HEK293T (cell line): ENCODE measurements around the gene TMTC3.

ENCODE experiments used
- CTCF ChIA-PET: fragments of 350-600 bp; formaldehyde crosslinking; extraction: SDS; loops from one replicate; lab custom pipeline; 2021; ENCODE audit warnings: antibody characterized with exemption, inconsistent platforms; lab: Yijun Ruan, JAX
- POLR2A ChIA-PET: fragments of 350-600 bp; formaldehyde crosslinking; extraction: SDS; loops from one replicate; lab custom pipeline; 2020; ENCODE audit warnings: antibody characterized with exemption, inconsistent platforms; lab: Yijun Ruan, JAX
- DNase-seq: peaks from one replicate; pipeline ENCODE4 v3.0.0; 2012; ENCODE audit warnings: mixed read lengths; ENCODE audit errors: extremely low spot score
- ARNT ChIP-seq: fragments of 450-650 bp; IDR thresholded peaks from 2 replicates; pipeline ENCODE4 v1.6.1; 2017; ENCODE audit warnings: mild to moderate bottlenecking
- BHLHE40 ChIP-seq: fragments of 450-650 bp; IDR thresholded peaks from 2 replicates; pipeline ENCODE4 v1.6.1; 2016; ENCODE audit warnings: mild to moderate bottlenecking, moderate library complexity, borderline replicate concordance
- CTBP1 ChIP-seq: fragments of 450-650 bp; IDR thresholded peaks from 2 replicates; pipeline ENCODE4 v1.6.1; 2016; ENCODE audit warnings: borderline replicate concordance
- ELF4 ChIP-seq: fragments of 450-650 bp; IDR thresholded peaks from 2 replicates; pipeline ENCODE4 v1.6.1; 2017; ENCODE audit warnings: antibody characterized with exemption
- FOXA1 ChIP-seq: fragments of 450-650 bp; IDR thresholded peaks from 2 replicates; pipeline ENCODE4 v1.6.1; 2016; ENCODE audit warnings: mild to moderate bottlenecking
- FOXK2 ChIP-seq: fragments of 450-650 bp; IDR thresholded peaks from 2 replicates; pipeline ENCODE4 v1.6.1; 2016; ENCODE audit warnings: mild to moderate bottlenecking
- FOXM1 ChIP-seq: fragments of 450-650 bp; IDR thresholded peaks from 2 replicates; pipeline ENCODE4 v1.6.1; 2017; ENCODE audit warnings: mild to moderate bottlenecking, borderline replicate concordance
- HDGF ChIP-seq: fragments of 450-650 bp; IDR thresholded peaks from 2 replicates; pipeline ENCODE4 v1.6.1; 2017; ENCODE audit warnings: antibody characterized with exemption, borderline replicate concordance
- L3MBTL2 ChIP-seq: fragments of 450-650 bp; conservative IDR thresholded peaks from 2 replicates; pipeline ENCODE4 v1.6.1; 2016; ENCODE audit warnings: mild to moderate bottlenecking
- LEF1 ChIP-seq: fragments of 450-650 bp; IDR thresholded peaks from 2 replicates; pipeline ENCODE4 v1.6.1; 2017; ENCODE audit warnings: mild to moderate bottlenecking, borderline replicate concordance
- NFRKB ChIP-seq: fragments of 450-650 bp; IDR thresholded peaks from 2 replicates; pipeline ENCODE4 v1.6.1; 2016; ENCODE audit warnings: mild to moderate bottlenecking, moderate library complexity
- PKNOX1 ChIP-seq: fragments of 450-650 bp; IDR thresholded peaks from 2 replicates; pipeline ENCODE4 v1.6.1; 2016
- SP1 ChIP-seq: fragments of 450-650 bp; IDR thresholded peaks from 2 replicates; pipeline ENCODE4 v1.6.1; 2017
- SUZ12 ChIP-seq: fragments of 450-650 bp; IDR thresholded peaks from 2 replicates; pipeline ENCODE4 v1.6.1; 2016; ENCODE audit warnings: mild to moderate bottlenecking
- TARDBP ChIP-seq: fragments of 450-650 bp; IDR thresholded peaks from 2 replicates; pipeline ENCODE4 v1.6.1; 2016
- ZNF384 ChIP-seq: fragments of 450-650 bp; IDR thresholded peaks from 2 replicates; pipeline ENCODE4 v1.6.1; 2016

TMTC3 gene

GRCh38 chr12:88218293-88218692, 76.2 kb downstream of the TMTC3 start:
- ChIA-PET CTCF (no interaction called here), POLR2A (no interaction called here)
- no peak for DNase-seq
- TF ChIP-seq PKNOX1 (no peak), HDGF (no peak), LEF1 (no peak), L3MBTL2 (no peak)

GRCh38 chr12:88219861-88220260, 77.8 kb downstream of the TMTC3 start:
- no peak for DNase-seq
- ChIA-PET POLR2A (no interaction called here), CTCF (no interaction called here)
- TF ChIP-seq ZNF384 (no peak), NFRKB (no peak), FOXM1 (no peak), PKNOX1 (no peak), TARDBP (no peak), BHLHE40 (no peak), ARNT (no peak), SUZ12 (no peak), CTBP1 (no peak), HDGF (no peak), L3MBTL2 (no peak), ELF4 (no peak), FOXK2 (no peak), LEF1 (no peak), FOXA1 (no peak)

- DNase-seq: no peak
- POLR2A ChIA-PET: no interaction called here
Measured at GRCh38 chr12:88223519-88223918, 81.4 kb downstream of the TMTC3 start.

GRCh38 chr12:88225776-88226175, 83.7 kb downstream of the TMTC3 start:
- POLR2A ChIA-PET: no interaction called here
- no peak for DNase-seq
- TF ChIP-seq FOXA1: no peak
- no peak for TF ChIP-seq FOXM1
- TF ChIP-seq LEF1: no peak
- TF ChIP-seq ELF4: no peak
- no peak for TF ChIP-seq FOXK2
- no peak for TF ChIP-seq HDGF
- TF ChIP-seq TARDBP: no peak
- TF ChIP-seq NFRKB: no peak
- TF ChIP-seq CTBP1: no peak
- no peak for TF ChIP-seq SUZ12
- no peak for TF ChIP-seq PKNOX1
- TF ChIP-seq SP1: no peak
- TF ChIP-seq ARNT: no peak
- no peak for TF ChIP-seq L3MBTL2
- CTCF ChIA-PET: no interaction called here

More at GRCh38 chr12:88223519-88223918, 81.4 kb downstream of the TMTC3 start:
- CTCF ChIA-PET: no interaction called here
- TF ChIP-seq L3MBTL2: no peak
- no peak for TF ChIP-seq HDGF
- no peak for TF ChIP-seq CTBP1
- TF ChIP-seq FOXM1: no peak
- TF ChIP-seq LEF1: no peak
- no peak for TF ChIP-seq NFRKB
- TF ChIP-seq BHLHE40: no peak
- no peak for TF ChIP-seq PKNOX1
- TF ChIP-seq FOXK2: no peak
- TF ChIP-seq SP1: no peak
- no peak for TF ChIP-seq ARNT
- no peak for TF ChIP-seq FOXA1
- no peak for TF ChIP-seq TARDBP
- no peak for TF ChIP-seq SUZ12

GRCh38 chr12:88227263-88227662, 85.2 kb downstream of the TMTC3 start:
- ChIA-PET CTCF (no interaction called here), POLR2A (no interaction called here)
- DNase-seq: no peak
- TF ChIP-seq TARDBP: no peak
- no peak for TF ChIP-seq ELF4
- no peak for TF ChIP-seq HDGF

DNA sequence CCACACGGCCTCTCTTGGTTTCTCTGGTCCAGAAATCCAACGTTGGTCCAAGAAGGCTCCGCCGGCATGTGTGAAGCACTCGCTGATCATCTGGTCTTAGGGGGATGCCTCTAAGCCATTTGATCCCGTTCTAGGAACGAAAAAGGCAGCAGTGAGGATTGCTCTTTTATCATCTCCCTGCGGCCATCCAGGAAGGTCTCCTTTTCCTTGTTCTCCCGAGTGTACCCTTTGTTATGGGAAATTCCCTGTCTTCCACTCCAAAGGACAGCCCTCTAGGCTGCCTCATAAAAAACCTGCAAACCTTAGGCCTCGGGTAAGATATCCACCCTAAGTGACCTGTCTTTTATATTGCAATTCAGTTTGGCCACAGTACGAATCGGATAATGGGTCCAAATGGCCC, 85.8 kb downstream of the TMTC3 start:
- TF ChIP-seq FOXK2: no peak
- no peak for TF ChIP-seq NFRKB
- no peak for TF ChIP-seq TARDBP
- TF ChIP-seq CTBP1: no peak
- ChIA-PET CTCF (no interaction called here), POLR2A (no interaction called here)
- no peak for DNase-seq

DNA sequence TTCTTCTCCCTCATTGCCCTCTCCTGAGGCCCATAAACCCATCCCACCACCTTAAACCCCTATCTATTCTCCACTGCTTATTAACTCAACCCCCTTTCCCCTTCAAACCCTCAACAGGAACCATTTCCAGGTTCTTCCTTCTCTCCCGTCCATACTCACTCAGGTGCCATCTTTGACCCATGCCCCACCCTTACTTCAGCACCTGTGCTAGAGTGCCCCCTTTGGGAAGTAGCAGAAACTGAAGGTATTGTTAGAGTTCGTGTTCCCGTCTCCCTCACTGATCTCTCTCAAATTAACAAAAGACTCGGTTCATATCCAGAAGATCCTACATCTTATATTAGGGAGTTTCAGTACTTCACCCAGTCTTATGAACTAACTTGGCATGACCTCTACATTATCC, 86.6 kb downstream of the TMTC3 start:
- CTCF ChIA-PET: no interaction called here
- DNase-seq: no peak
- POLR2A ChIA-PET: no interaction called here
- TF ChIP-seq PKNOX1: no peak
- TF ChIP-seq BHLHE40: no peak
- TF ChIP-seq SP1: no peak
- TF ChIP-seq HDGF: no peak
- TF ChIP-seq NFRKB: no peak
- no peak for TF ChIP-seq ARNT
